HG03442 (cell line): ENCODE results near the gene GLB1L.
A peak's percentile ranks its signal among the peaks of the same experiment; 100 is the strongest.
"Not testable (repeated sequence)": the region's sequence is repeated elsewhere in the genome, so short reads cannot be mapped to it uniquely, and the experiment has no call there.

Experiments used
- ATAC-seq: cut with Tn5 transposase; IDR thresholded peaks from one replicate; pipeline ENCODE4 v1.9.1; 2021; ENCODE audit warnings: mild to moderate bottlenecking, moderate library complexity; ENCODE audit not compliant: unreplicated experiment

The GLB1L gene

DNA sequence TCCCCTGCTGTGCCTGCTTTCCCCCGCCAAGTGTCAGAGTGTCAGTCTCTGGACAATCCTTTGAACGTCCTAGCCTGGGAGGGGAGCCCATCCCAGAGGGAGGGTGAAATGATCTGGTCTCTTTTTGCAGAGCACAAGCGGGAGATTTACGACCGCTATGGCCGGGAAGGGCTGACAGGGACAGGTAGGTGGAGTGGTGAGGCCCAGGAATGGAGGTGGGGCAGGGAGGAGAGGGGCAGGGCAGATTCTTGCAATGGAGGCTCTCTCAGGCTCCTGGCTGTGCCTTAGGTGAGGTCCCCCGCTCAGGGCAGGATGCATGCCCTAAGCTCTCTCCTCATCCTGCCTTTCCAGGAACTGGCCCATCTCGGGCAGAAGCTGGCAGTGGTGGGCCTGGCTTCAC is 36.3 kb upstream of the GLB1L start:
- no peak for ATAC-seq

DNA sequence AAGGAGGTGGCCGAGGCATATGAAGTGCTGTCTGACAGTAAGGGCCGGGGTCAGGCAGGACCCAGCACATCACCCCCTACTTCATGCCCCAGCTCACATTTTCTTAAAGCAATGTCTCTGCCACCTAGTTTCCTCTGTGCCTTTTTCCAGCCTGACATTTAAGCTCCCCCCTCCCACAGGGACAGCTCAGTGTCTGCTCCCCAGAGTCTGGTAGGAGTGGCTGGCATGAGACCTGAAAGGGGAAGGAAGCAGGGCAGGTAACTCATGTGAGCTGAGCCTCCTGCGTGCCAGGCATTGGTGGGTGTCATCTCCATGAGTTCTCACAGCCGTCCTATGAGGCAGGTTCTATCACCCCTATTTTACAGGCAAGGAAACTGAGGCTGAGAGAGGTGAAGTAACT is 35.4 kb upstream of the GLB1L start:
- no peak for ATAC-seq

DNA sequence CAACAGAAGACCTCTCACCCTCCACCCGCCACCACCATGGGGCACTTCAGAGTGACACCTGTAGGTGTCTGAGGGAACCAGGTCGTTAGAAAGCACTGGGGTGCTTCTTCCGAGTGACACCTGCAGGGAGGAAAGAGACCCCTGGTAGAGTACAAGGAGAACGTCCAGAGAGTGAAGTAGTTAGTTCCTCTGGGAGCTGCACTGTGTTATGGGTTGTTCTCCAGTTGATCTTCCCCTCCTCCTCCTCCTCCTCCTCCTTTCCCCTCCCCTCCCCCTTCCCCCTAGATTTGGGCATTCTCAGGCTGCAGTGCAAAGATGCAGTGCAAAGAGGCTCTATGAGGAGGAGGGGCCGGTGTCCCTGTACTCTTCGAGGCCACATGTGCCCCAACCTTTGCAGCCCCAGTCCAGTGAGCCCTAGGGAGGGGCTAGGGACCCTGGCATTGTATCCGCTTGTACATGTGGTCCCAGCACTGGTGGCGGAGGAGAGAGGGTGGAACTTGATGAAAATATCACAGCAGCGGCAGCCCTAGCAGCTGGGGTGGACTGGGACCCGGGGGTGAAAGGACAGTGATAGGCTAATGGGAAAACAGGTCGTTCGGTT is 34.8 kb upstream of the GLB1L start:
- ATAC-seq, result no peak

DNA sequence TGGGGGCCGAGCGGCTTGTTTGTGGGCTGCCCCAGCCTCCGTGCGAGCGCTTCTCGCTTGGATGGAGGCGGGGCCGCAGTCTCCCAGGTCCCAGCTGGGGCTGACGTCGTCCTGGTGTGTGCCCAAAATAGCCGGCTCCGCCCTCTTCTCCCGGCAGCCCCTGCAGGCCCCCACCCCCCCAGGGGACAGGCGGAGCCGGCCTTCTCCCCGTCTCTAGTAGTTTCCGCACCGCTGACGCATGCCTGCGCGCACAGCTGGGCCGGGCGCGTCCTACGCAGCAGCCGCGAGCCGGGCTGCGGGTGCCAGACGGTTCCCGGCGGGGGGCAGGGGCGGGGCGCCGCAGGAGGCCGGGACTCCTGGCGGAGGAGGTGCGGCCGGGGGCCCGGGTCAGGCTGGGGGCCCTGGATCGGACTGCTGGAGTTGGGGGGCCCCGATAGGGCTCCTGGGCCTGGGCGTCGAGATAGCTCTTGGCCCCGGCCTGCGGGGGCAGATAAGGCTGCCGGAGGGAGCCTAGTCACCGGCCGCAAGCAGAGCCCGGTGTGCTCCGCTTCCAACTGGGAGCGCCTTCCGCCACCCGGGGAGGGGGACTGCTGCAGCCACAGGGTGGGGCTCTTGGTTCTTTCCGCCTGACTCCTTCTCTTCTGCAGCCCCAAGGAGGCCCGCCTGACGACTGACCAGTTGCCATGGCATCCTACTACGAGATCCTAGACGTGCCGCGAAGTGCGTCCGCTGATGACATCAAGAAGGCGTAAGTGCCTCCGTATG is 34.1 kb upstream of the GLB1L start, which contains the start of gene DNAJB2:
TSS of gene DNAJB2 (plus strand) at position 216 of the 765 bp plus-strand sequence. CDS start at position 684, 468 bp downstream.
- peak; percentile 89 for ATAC-seq

DNA sequence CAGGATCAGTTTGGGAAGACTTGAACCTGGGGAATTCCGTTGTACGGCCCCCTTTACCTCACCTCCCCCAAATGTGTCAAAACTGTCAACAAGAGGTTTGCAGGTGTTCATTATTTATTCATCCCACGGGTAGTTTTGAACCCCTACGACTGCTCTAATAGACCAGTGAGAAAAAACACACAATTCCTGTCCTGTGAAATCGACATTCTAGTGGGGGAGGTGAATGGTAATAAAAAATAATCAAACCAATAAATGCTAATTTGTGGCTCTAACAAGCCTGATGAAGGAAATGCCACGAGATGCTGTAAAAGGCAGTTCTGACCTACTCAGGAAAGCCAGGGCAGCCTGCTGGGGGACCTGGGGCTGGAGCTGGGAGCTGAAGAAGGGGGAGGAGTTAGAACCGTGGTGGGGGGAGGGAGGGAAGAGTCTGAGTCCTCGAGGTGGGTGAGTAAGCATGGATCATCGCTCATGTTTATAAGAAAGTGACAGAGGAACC is 33.5 kb upstream of the GLB1L start:
- no peak for ATAC-seq

DNA sequence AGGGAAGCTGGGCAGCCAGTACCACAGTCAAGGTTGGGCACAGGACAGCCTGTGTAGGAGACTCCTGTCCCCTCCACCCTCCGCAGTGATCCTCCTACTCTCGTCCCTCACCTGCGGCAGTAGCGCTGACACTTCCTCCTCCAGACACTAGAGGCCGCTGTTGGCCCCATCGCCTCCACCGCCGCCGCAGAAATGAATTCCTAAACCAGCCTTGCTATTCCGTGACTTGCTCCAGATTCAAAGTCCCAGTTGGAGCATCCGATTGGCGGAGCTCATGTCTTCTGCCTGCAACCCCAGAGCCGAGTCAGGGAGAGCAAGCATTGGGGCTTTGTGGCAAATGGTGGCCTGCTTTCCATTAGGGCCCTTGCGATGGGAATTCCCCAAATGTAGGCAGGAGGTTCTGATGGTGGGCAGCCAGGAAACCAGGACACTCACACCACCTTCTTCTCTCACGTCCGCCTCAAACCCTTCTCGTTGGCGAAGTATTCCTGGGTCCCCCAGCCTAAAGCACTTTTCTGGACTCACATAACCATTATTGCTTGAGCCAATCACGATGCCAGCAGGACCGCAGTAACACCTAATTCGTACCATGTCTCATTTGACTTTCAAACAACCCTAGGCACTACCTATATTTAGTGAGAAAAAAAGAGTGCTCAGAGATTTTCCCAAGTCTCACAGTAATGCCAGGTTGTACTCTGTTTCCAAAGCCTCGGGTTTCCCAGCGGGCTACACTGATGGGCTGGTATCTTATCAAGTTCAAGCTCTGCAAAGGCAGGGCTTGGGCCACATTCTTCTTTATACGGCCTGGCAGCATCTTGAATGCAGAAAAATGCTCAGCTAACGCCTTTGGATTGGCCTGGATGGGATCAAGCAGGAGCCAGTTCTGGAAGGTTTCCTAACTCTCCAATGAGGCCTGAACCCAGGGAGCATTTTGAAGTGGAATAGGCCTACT is 32.7 kb upstream of the GLB1L start:
- peak; percentile 24 for ATAC-seq

DNA sequence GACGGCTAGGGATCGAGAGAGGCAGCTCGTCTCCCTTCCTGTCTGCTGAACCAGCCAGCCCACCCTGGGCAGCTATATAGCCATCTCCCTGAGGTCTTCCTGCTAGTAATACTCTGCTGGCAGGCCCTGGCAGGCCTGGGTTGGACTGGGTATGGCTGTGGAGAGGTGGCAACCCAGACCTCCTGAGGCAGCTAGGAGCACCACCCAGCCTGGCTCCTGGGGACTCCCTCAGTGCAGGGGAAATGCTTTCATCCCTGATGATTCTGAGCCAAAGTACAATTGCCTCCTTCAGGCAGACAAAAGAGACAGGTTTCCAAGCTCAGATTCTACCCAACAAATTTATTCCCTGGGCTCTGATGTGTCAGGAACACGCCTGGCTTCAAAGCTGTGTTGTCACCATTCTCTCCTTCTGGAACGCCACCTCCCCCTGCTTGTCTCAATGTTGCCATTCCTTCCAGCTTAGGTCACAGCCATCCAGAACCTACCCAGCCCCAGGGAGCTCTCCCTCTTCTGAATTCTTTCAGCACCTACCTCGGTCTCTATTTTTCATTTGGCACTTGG is 29.2 kb upstream of the GLB1L start:
- no peak for ATAC-seq

DNA sequence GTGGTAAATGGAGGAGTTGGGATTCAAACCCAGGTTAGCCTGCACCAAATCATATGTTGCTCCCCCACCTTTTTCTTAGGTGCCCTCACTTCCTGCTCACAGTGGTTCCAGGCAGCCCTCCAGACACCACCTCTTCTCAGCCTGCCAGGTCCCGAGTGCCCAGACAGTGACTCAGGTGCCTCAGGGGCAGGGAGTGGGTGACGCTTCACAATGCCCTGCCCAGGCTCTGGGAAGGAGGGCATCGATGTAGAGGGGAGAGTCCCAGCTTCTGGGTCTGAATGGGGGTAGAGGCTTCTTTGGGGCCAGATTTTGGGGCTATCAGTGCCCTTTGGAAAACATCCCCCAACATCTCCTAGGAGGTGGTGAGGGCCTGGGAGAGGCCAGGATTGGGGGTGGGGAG is 28.7 kb upstream of the GLB1L start:
- ATAC-seq, result no peak

DNA sequence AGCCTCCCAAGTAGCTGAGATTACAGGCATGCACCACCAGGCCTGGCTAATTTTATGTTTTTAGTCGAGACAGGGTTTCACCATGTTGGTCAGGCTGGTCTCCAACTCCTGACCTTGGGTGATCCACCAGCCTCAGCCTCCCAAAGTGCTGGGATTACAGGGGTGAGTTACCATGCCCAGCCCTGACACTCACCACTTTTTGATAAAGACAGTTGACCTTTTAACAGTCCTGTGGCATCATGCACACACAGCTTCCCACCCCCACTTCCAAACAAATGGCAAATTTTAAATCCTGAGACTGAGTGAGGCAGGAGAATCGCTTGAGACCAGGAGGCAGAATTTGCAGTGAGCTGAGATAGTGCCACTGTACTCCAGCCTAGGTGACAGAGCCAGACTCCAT is 27.8 kb upstream of the GLB1L start:
- no peak for ATAC-seq

DNA sequence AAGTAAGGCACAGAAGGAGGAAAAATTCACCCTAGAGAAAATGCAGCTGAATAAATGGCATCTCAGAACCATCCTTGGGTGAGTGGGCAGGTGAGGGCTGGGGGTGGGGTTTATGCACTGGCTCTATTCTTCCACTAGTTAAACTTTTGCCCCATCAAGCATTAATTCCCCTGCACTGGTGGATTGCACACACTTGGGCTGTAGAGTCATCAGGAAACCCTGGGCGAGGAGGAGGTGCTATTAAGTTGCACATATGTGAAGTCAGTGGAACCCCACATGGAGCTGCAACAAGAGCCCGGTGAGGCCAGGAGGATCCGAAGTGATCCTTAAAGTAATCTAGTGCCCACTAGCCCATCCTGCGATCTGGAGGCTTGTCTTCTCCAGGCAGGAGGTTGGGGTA is 27.1 kb upstream of the GLB1L start:
- no peak for ATAC-seq

DNA sequence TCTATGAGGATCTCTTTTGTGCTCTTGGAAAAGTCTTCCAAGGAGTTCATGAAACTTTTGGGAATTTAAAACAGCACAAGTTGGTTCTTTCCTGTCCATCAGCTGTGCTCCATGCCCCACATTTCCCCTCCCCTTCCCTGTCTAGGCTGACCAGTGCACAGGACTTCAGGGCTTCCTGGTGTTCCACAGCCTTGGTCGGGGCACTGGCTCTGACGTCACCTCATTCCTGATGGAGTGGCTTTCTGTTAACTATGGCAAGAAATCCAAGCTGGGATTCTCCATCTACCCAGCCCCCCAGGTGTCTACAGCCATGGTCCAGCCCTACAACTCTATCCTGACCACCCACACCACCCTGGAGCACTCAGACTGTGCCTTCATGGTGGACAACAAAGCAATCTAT is 25.8 kb upstream of the GLB1L start:
- ATAC-seq, result no peak

DNA sequence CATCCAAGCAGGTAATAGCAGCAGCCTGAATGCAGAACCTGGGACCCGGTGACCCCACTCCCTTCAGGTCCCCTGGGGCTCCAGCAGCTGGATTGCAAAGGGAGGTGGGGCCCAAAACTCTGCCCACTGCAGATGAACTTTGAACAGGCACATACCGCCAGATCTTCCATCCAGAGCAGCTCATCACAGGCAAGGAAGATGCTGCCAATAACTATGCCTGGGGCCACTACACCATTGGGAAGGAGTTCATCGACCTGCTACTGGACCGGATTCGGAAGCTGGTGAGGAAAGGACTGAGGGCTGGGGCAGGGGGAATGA is 24.8 kb upstream of the GLB1L start:
- ATAC-seq, result no peak

DNA sequence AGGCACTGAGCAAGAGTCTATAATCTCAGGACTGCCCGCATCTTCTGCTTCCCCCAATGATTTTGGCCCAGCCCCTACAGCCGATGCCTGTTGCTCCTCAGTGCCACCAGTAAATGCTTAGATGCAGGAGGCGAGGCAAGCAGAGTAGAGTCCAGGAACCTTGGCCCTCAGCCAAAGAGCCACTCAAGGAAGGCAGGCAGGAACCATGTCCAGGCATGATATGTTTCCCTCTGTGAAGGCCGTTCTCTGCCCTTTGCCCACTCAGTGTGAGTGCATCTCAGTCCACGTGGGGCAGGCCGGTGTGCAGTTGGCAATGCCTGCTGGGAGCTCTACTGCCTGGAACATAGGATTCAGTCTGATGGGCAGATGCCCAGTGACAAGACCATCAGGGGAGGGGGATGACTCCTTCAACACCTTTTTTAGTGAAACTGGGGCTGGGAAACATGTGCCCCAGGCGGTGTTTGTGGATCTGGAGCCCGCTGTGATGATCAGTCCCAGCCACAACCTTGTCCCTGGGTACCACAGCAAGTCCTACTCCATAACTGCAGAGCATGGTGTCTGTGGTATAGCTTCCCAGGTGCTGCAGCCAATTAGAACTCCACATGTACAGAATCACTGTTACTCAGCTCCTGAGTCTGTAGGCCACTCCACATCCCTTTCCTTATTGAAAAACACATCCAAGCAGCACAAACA is 24.3 kb upstream of the GLB1L start:
- ATAC-seq, result no peak

DNA sequence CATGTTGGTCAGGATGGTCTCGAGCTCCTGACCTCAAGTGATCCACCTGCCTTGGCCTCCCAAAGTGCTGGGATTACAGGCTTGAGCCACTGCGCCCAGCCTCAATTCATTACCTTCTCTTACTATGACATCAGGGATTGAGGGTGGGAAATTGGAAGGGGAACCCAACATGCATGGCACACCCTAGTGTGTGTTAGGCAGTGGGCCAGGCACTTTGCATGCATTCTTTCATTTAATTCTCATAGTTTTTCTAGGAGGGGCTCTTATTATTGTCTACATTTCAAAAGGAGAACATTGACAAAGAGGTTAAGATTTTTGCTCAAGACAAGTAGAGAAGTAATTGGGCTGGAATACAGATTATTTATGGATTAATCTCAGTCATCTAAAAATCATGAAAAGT is 23.1 kb upstream of the GLB1L start:
- no peak for ATAC-seq

DNA sequence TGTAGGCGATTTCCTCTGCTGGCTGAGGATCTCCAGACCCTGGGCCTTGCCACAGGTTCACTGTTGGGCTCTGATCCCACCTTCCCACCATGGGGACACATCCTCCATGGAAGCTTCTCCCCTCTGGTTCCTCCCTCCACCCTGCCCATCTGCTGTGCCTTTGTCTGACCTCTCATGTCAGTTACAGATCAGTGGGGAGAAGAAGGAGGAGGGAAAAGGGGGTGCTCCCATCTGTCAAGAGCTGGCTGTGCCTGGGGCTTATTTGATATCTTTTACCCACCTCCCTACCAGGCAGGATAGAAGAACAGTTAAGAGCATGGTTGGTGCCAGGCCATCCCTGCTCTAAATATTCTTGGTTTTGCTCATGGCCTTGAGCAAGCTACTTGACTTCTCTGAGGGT is 21.6 kb upstream of the GLB1L start:
- ATAC-seq, result no peak

DNA sequence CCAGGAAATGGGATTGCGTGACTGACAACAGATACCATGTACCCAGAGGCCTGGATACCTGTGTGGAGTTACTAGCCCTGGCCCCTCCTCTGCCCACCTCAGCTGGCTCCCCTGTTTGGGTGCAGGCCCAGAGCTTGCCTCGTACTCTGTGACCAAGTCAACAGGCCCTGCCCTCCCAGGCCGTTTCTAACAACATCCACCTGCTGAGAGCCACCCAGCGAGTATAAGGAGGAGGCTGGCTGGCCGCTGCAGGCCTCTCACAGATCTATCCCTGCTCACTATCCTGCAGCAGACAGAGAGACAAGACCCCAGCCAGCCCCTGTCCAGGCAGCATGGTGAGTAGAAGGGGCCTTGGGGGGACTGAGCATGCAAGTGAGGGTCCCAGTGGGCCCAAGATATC is 21.0 kb upstream of the GLB1L start:
- no peak for ATAC-seq

DNA sequence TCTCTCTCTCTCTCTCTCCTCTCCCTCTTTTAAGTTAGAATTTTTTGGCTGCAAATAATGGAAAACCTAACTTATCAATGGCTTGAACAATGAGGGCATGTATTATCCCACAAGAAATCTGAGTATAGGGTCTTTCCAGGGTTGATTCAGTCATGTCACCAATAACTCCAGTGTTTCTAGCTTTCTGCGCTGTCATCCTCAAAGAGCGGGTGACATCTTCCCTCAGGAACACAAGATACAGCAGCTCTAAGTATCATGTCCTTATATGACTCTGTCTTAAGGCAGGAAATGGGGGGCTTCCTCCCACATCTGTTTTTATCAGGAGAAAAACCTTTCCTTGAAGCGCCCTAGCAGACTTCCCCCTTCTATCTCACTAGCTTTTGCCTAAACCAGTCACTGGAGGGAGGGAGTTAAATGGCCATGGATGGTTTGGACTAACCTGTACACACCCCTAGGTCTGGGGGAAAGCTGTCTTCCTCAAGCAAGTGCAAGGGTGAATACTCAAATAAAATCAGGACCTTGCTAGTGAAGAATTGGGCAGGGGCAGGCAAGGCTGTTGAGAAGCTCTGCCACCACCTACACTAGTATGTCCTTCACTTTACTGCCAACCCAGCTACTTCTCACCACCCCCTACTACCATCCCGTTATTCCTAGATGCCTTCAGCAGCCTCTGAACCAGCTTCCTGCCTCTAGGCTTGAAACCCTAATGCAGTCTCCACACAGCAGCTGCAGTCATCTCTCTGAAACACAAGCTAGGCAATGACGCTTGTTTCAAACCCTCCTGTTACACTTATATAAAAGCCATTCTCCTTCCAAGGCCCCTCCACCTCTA is 16.0 kb upstream of the GLB1L start:
- no peak for ATAC-seq

DNA sequence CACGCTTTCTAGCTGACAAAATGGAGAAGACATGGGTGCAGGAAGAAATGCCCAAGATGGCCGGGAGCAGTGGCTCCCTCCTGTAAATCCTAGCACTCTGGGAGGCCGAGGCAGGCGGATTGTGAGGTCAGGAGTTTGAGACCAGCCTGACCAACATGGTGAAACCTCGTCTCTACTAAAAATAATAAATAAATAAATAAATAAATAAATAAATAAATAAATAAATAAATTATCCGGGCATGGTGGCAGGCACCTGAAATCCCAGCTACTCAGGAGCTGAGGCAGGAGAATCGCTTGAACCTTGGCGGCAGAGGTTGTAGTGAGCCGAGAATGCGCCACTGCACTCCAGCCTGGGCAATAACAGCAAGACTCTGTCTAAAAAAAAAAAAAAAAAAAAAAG is 13.7 kb upstream of the GLB1L start:
- ATAC-seq, result not testable (repeated sequence)

DNA sequence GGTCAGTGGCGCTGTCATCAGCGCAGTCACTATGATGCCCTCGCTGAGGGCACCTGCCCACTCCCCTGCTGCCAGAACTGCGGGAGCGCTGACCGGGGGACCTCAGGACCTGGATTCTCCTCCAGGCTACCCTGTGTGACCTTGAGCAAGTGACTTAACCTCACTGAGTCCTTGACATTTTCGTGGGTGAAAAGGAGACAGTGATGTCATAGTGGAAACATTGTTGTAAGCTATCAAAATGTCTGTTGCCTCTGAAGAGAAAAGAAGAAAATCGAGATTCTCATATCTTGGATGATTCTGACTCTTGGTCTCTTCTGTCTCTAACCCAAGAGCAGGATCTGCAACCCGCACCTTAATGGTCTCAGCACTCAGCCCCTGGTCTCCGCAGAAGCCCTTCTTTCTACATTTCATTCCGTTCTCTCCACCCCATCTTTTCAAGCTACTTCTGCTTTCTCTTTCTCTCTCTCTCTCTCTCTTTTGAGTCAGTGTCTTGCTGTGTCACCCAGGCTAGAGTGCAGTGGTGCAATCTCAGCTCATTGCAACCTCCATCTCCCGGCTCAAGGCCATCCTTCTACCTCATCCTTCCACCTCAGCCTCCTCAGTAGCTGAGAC is 9.5 kb upstream of the GLB1L start:
- ATAC-seq, result peak; percentile 21
